ENCODE data around the gene TRIM63.

GRCh38 chr1:26020941-26021646 lies 46.3 kb downstream of the TRIM63 start:
- no peak for TF ChIP-seq CTCF (IDR thresholded peaks at IDR 0.05)
- TF ChIP-seq POLR2A (IDR thresholded peaks at IDR 0.05), result no peak

Measured in prostate gland (tissue), 2 donors.